ENCODE data around the gene COL28A1.

DNA sequence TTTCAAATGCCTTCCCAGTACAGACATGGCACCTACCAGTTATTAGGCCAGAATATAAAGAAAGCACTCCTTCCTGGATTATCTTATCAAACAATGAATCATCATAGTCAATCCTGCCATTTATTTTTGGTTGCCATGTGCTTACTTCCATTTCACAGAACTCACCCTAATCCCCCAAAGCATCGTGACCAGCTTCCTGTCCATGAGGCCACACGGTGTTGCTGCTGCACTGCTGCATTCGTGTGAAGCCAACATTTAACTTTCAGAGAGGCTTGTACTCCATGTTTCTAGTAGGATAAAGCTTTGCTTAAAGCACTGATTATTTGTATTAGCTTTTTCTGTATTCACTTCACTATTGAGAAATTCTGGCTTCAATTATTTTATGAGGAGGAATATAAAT lies 14.4 kb downstream of the COL28A1 start:
- TF ChIP-seq, protein P1, sequence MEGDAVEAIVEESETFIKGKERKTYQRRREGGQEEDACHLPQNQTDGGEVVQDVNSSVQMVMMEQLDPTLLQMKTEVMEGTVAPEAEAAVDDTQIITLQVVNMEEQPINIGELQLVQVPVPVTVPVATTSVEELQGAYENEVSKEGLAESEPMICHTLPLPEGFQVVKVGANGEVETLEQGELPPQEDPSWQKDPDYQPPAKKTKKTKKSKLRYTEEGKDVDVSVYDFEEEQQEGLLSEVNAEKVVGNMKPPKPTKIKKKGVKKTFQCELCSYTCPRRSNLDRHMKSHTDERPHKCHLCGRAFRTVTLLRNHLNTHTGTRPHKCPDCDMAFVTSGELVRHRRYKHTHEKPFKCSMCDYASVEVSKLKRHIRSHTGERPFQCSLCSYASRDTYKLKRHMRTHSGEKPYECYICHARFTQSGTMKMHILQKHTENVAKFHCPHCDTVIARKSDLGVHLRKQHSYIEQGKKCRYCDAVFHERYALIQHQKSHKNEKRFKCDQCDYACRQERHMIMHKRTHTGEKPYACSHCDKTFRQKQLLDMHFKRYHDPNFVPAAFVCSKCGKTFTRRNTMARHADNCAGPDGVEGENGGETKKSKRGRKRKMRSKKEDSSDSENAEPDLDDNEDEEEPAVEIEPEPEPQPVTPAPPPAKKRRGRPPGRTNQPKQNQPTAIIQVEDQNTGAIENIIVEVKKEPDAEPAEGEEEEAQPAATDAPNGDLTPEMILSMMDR (IDR thresholded peaks at IDR 0.05), result no peak
- TF ChIP-seq POLR2A (IDR thresholded peaks at IDR 0.05), result no peak

All from lower leg skin (tissue), 3 donors.